NCI-H2196 (cell line): Measurements from ENCODE around the gene OR2T4.

Experiments used
- DNase-seq: peaks from one replicate; lab custom pipeline; 2025; ENCODE audit not compliant: unreplicated experiment; lab: John Stamatoyannopoulos, UW

The OR2T4 gene

DNA sequence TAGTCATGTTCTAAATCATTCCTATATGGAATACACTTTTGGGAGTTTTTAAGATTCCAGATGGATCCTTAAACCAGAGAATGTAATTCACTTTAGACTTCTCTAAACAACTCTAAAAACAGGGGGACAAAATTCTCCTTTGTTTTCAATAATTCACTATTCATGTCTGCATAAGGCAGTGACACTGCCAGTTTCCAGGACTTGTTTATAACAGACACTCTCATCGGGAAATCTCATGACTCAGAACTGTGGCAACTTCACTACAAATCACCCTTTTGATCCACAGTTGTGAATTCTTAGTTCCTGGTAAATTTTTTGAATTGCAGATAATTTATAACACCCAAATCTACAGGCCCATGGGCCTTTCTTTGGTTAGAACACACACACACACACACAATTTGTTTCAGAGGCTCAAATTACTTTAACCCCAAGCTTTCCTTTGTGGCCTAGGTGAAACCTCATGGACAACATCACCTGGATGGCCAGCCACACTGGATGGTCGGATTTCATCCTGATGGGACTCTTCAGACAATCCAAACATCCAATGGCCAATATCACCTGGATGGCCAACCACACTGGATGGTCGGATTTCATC lies at the start of gene OR2T4:
Gene OR2T4 (plus strand): TSS at position 545 of the 595 bp plus-strand sequence. CDS start 0 bp downstream, at position 545.
- no peak for DNase-seq

DNA sequence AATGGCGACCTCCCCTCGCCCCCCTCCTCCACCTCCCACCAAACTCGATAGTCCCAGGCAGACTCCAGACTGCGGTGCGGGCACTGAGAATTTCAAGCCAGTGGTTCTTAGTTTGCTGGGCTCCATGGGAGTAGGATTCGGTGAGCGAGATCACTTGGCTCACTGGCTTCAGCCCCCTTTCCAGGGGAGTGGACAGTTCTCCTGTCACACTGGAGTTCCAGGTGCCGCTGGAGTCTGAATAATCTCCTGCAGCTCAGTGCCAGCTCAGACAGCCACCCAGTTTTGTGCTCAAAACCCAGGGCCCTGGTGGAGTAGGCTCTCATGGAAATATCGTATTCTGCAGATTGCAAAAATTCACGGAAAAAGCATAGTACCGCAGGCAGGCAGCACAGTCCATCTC lies 44.7 kb upstream of the OR2T4 start:
- no peak for DNase-seq

- no peak for DNase-seq
These were observed 37.0 kb upstream of the OR2T4 start, which contains the start of gene OR2M7 for GRCh38 chr1:248324468-248324867. OR2M7 (minus strand) TSS chr1:248324568; CDS start chr1:248324568, 0 bp downstream.

DNA sequence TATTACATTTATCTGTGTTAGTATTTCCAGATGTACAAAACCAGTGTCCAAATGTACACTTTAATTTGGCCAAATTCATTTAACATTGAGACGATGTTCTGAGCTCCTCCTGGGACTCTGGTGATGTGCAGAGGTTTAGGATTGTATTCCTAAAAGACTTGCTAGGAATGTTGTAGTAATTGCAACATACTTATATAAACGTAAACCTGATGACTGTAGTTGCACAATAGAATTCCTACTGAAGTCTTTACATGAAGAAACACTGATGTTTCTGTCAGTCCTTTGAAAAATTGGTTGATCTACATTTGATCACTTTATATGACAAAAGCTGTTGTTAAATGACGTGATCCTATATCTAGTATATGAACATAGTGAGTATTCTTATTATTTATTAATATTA lies 18.0 kb upstream of the OR2T4 start:
- no peak for DNase-seq

- DNase-seq: no peak
These were observed 13.0 kb upstream of the OR2T4 start, which contains the start of gene OR14C36 for GRCh38 chr1:248348475-248348874. OR14C36 (plus strand) TSS chr1:248348775; CDS start chr1:248348775, 0 bp downstream.

DNA sequence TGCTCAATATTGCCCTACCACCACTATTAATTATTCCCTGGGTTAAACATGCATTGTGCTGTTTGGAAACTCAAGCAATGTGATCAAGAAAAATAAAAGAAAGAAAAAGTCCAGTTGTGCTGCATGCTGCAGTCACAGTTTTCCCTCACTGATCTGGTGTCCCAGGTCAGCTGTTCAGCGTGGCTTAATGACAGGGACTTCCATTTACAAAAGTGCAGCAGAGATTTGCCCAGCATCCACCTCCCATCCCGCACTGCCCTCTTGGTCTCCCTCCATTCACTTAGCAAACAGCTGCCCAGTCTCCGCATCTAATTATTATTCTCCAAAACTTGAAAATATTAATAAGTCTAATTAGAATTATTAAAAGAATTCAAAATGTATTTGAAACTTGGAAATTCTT lies 2.0 kb upstream of the OR2T4 start:
- no peak for DNase-seq

- DNase-seq: no peak
These were observed 5.1 kb downstream of the OR2T4 start for GRCh38 chr1:248366609-248367008.

GRCh38 chr1:248372394-248372793 lies 10.9 kb downstream of the OR2T4 start:
- no peak for DNase-seq

GRCh38 chr1:248373761-248374160 lies 12.3 kb downstream of the OR2T4 start:
- DNase-seq: no peak

GRCh38 chr1:248375446-248375845 lies 14.0 kb downstream of the OR2T4 start, which contains the start of gene OR2T6:
OR2T6 (plus strand) TSS chr1:248375746; CDS start chr1:248387609, 11,863 bp downstream.
- DNase-seq: no peak

DNA sequence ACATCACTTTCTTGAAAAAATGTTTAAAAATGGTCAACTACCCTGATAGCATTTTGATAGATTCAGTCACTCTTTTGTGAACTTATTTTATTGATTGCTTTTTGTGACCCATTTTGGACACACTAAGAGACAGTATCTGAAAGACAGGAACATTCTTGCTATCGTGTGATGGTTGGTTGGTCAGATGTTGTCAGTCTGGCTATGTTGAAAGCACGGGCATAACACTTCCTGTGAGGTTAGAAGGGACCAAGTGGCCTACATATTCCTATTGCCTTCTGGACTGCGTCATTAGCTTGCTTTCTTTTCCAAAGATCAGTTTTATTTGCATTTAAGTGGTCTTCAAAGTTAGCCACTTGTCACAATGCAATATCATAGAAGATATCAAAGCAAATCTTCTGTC lies 15.5 kb downstream of the OR2T4 start:
- DNase-seq: no peak

- DNase-seq: no peak
These were observed 19.4 kb downstream of the OR2T4 start for GRCh38 chr1:248380854-248381253.

- no peak for DNase-seq
These were observed 27.0 kb downstream of the OR2T4 start for GRCh38 chr1:248388426-248388825.

DNA sequence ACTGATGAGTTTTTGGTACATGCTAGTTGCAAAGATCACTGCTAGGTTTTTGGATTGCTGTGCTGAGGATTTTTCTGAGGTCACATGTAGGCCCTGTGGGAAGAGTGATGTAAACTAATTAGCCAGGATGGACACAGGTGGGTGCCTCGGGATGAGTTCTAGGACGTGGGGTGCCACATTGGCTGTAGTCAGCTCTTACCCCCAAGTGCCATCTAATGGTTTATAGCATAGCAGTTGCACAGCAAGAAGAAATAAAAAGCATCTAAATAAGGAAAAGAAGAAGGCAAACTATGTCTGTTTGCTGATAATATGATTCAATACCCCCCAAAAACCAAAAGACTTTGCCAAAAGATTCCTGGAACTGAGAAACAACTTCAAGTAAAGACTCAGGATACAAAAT lies 31.6 kb downstream of the OR2T4 start:
- no peak for DNase-seq

GRCh38 chr1:248402748-248403147 lies 41.3 kb downstream of the OR2T4 start, which contains the start of gene OR2T1:
OR2T1 (plus strand) TSS chr1:248403048; CDS start chr1:248406148, 3,100 bp downstream.
- no peak for DNase-seq

DNA sequence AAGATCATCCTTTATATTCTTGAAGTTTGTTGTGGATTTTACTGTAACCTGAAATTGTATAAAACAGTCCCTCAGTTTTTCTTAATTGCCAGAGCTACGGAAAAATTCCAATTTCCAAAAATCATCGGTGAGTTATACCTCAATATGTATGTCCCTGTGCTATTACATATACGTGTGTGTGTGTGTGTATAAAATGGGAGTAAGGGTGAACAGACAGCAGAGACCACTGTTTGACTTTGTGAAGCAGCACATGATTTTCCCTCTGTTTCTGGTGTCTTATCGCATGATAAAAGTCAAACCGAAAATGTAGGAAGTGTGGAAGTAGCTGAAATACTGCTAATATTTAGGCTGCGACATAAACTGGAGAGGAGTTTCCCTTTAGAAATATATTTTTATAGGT lies 42.6 kb downstream of the OR2T4 start:
- DNase-seq: no peak

- no peak for DNase-seq
These were observed 45.5 kb downstream of the OR2T4 start for GRCh38 chr1:248406721-248407692.
